Neuronal stem cell (in vitro differentiated cells): ENCODE results near the gene RAE1.
"Not testable (repeated sequence)": the region's sequence is repeated elsewhere in the genome, so short reads cannot be mapped to it uniquely, and the experiment has no call there.

Source experiments
- DNase-seq: peaks from one replicate; pipeline ENCODE4 v3.0.0-alpha.2; 2013; ENCODE audit warnings: low spot score
- H2AFZ ChIP-seq: one replicate; pipeline ENCODE4 v1.6.1; 2013; ENCODE audit warnings: mild to moderate bottlenecking, low read length, inconsistent platforms
- H2AK5ac ChIP-seq: 2 replicates; pipeline ENCODE4 v1.6.1; 2013; ENCODE audit warnings: low read depth, mild to moderate bottlenecking, inconsistent platforms, low read length, moderate library complexity, mixed read lengths
- H2BK120ac ChIP-seq: 2 replicates; pipeline ENCODE4 v1.6.1; 2013; ENCODE audit warnings: low read depth, mild to moderate bottlenecking, inconsistent platforms, low read length, moderate library complexity, mixed read lengths
- H2BK12ac ChIP-seq: one replicate; pipeline ENCODE4 v1.6.1; 2013; ENCODE audit warnings: low read length, inconsistent platforms
- H2BK15ac ChIP-seq: 2 replicates; pipeline ENCODE4 v1.6.1; 2013; ENCODE audit warnings: mild to moderate bottlenecking, low read length, inconsistent platforms, mixed read lengths
- H2BK5ac ChIP-seq: one replicate; pipeline ENCODE4 v1.6.1; 2013; ENCODE audit warnings: inconsistent platforms, mild to moderate bottlenecking, low read length, moderate library complexity
- H3K14ac ChIP-seq: one replicate; pipeline ENCODE4 v1.6.1; 2013; ENCODE audit warnings: low read length, inconsistent platforms
- H3K18ac ChIP-seq: 2 replicates; pipeline ENCODE4 v1.6.1; 2013; ENCODE audit warnings: low read length, inconsistent platforms
- H3K23ac ChIP-seq: 2 replicates; pipeline ENCODE4 v1.6.1; 2013; ENCODE audit warnings: low read depth, mild to moderate bottlenecking, mixed read lengths, low read length, inconsistent platforms; ENCODE audit not compliant: poor library complexity
- H3K27ac ChIP-seq: replicated peaks from 3 replicates; pipeline ENCODE4 v1.5.1; 2013; ENCODE audit warnings: low read length, inconsistent platforms
- H3K27me3 ChIP-seq, 3 experiments: 2 replicates each; pipeline ENCODE4 v1.6.1; 2013; ENCODE audit warnings: low read length in 3 of 3, mild to moderate bottlenecking in 2 of 3, inconsistent platforms in 1 of 3, low read depth in 1 of 3, mixed read lengths in 1 of 3, moderate library complexity in 1 of 3; ENCODE audit not compliant: control insufficient read depth in 3 of 3, insufficient read depth in 3 of 3
- H3K36me3 ChIP-seq, 2 donors: replicated peaks in 1 of 2; 2 replicates each; pipeline ENCODE4 v1.6.1; 2013; ENCODE audit warnings: low read length in 2 of 2; ENCODE audit not compliant: control insufficient read depth in 2 of 2, insufficient read depth in 2 of 2
- H3K4ac ChIP-seq: 2 replicates; pipeline ENCODE4 v1.6.1; 2013; ENCODE audit warnings: inconsistent platforms, mild to moderate bottlenecking, low read length, moderate library complexity
- H3K4me1 ChIP-seq, 2 donors: 1 replicate in 1 of 2; 2 replicates in 1 of 2; pipeline ENCODE4 v1.6.1; 2013; ENCODE audit warnings: low read length in 2 of 2, low read depth in 1 of 2; ENCODE audit not compliant: control insufficient read depth in 2 of 2, insufficient read depth in 1 of 2
- H3K4me2 ChIP-seq: one replicate; pipeline ENCODE4 v1.6.1; 2013; ENCODE audit warnings: mild to moderate bottlenecking, low read length, inconsistent platforms; ENCODE audit not compliant: insufficient read depth, poor library complexity, severe bottlenecking
- H3K4me3 ChIP-seq, 2 donors: 2 replicates each; pipeline ENCODE4 v1.5.1; 2013; ENCODE audit warnings: low read length in 2 of 2, mild to moderate bottlenecking in 2 of 2, inconsistent platforms in 1 of 2, moderate library complexity in 1 of 2
- H3K79me1 ChIP-seq: one replicate; pipeline ENCODE4 v1.6.1; 2013; ENCODE audit warnings: low read depth, mild to moderate bottlenecking, inconsistent platforms, low read length, moderate library complexity
- H3K9ac ChIP-seq: one replicate; pipeline ENCODE4 v1.6.1; 2013; ENCODE audit warnings: mild to moderate bottlenecking, low read depth, low read length, inconsistent platforms; ENCODE audit not compliant: poor library complexity
- H3K9me3 ChIP-seq, 2 donors: replicated peaks in 1 of 2; 2 replicates each; pipeline versions ENCODE3 to v1.6.1; 2013; ENCODE audit warnings: low read length in 2 of 2, mild to moderate bottlenecking in 2 of 2, inconsistent platforms in 1 of 2, low read depth in 1 of 2, mixed read lengths in 1 of 2, moderate library complexity in 1 of 2; ENCODE audit not compliant: control insufficient read depth in 2 of 2, insufficient read depth in 1 of 2
- H4K8ac ChIP-seq: one replicate; pipeline ENCODE4 v1.6.1; 2013; ENCODE audit warnings: low read depth, mild to moderate bottlenecking, inconsistent platforms, low read length, moderate library complexity
- H4K91ac ChIP-seq: one replicate; pipeline ENCODE4 v1.6.1; 2013; ENCODE audit warnings: low read length, low read depth, mild to moderate bottlenecking, inconsistent platforms; ENCODE audit not compliant: poor library complexity
- WGBS, 2 donors: extraction: QIAGEN DNeasy Blood & Tissue Kit; methylation state at CpG; one replicate each; pipeline ENCODE4 v1.1.7; 2013; ENCODE audit warnings: missing lambda C conversion rate in 2 of 2, mixed read lengths in 1 of 2; ENCODE audit not compliant: insufficient read length in 2 of 2, insufficient replicate concordance in 1 of 2; ENCODE audit errors: extremely low coverage in 2 of 2; 5-methylcytosine and 5-hydroxymethylcytosine counted together

The RAE1 gene

GRCh38 chr20:57417830-57418780 lies 67.0 kb downstream of the RAE1 start:
- no peak overlapping the region for H2BK12ac ChIP-seq
- H2BK5ac ChIP-seq = no peak overlapping the region
- H3K36me3 ChIP-seq = no peaks in the 10 kb centered on the region
- H2AK5ac ChIP-seq = peak overlapping the region; percentile 87
- no peak overlapping the region for H3K9ac ChIP-seq
- no peak overlapping the region for H2BK120ac ChIP-seq
- H3K23ac ChIP-seq = no peak overlapping the region
- no peak overlapping the region for H2BK15ac ChIP-seq
- H3K4me3 ChIP-seq = no peak overlapping the region
- no peak overlapping the region for H2AFZ ChIP-seq
- peak overlapping the region; percentile 77 for H3K18ac ChIP-seq
- DNase-seq = no peak
- no peak overlapping the region for H3K4ac ChIP-seq
- no peaks in the 10 kb centered on the region for H3K9me3 ChIP-seq
- no peaks in the 10 kb centered on the region for H3K79me1 ChIP-seq
- no peak overlapping the region for H4K8ac ChIP-seq
- H3K27ac ChIP-seq = no peak overlapping the region
- peaks cover 0 to 26% (median 0%) of the 10 kb centered on the region in 3 experiments for H3K27me3 ChIP-seq
- H3K4me1 ChIP-seq = no peaks in the 10 kb centered on the region
- H3K4me2 ChIP-seq = no peak overlapping the region
- WGBS, 2 donors = no CpG with 5 or more reads among the region's 17 CpGs
- H4K91ac ChIP-seq = no peak overlapping the region
- no peak overlapping the region for H3K14ac ChIP-seq

DNA sequence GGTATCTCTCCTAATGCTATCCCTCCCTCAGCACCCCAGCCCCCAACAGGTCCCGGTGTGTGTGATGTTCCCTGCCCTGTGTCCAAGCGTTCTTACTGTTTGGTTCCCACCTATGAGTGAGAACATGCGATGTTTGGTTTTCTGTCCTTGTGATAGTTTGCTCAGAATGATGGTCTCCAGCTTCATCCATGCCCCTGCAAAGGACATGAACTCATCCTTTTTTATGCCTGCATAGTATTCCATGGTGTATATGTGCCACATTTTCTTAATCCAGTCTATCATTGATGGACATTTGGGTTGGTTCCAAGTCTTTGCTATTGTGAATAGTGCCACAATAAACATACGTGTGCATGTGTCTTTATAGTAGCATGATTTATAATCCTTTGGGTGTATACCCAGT lies 68.4 kb downstream of the RAE1 start:
- not testable (repeated sequence) for H3K79me1 ChIP-seq, H2BK120ac ChIP-seq, H2BK5ac ChIP-seq, H3K9ac ChIP-seq, H3K4ac ChIP-seq, H2BK12ac ChIP-seq, H3K4me1 ChIP-seq, H2AFZ ChIP-seq, H2AK5ac ChIP-seq, H3K4me2 ChIP-seq, H3K9me3 ChIP-seq, H3K18ac ChIP-seq, H4K91ac ChIP-seq, DNase-seq, H3K27ac ChIP-seq, H3K23ac ChIP-seq, H3K36me3 ChIP-seq, H2BK15ac ChIP-seq, H4K8ac ChIP-seq, H3K4me3 ChIP-seq, H3K14ac ChIP-seq
- peaks cover 0 to 26% (median 0%) of the 10 kb centered on the region in 3 experiments for H3K27me3 ChIP-seq
- no CpG with 5 or more reads among the region's 4 CpGs for WGBS, 2 donors

DNA sequence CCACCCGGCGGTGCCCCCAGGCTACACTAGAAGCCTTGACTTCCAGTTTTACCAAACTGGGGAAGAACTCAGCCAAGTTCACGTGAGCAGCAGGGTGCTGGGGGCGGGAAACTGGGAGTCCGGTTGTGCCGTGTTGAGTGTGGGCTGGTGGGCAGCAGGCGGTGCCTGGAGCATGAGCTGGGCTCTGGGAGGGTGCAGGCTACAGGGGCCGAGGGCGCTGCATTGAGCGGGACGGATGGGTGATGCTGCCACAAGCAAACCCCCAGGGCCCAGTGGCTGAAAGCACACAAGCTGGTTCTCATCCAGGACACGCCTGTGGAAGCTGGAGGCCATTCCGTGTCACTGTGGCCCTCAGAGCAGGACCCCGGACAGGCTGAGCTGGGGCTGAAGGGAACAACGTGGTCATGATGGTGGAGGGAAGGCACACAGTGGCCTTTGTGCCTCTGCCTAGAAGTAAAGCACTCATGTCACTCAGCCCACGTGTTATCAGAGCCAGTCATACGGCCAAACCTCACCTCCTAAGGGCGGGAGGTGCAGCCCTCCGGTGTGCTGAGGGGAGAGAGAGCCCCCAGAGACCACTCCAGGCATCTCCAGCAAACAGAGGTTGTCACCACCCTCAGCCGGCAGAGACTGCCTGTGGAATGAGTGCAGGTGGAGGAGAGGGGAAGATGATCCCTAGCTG lies 69.7 kb downstream of the RAE1 start:
- H3K79me1 ChIP-seq = no peaks in the 10 kb centered on the region
- peaks cover 0 to 31% (median 0%) of the 10 kb centered on the region in 3 experiments for H3K27me3 ChIP-seq
- peak overlapping the region; percentile 75 for H3K23ac ChIP-seq
- peak overlapping the region; percentile 83 for H2BK15ac ChIP-seq
- peaks cover 0 to 2% of the 10 kb centered on the region in 2 donors for H3K9me3 ChIP-seq
- peak overlapping the region; percentile 45 for H2AFZ ChIP-seq
- H3K27ac ChIP-seq = no peak overlapping the region
- H3K14ac ChIP-seq = no peak overlapping the region
- no CpG with 5 or more reads among the region's 20 CpGs for WGBS, 2 donors
- H2AK5ac ChIP-seq = peak overlapping the region; percentile 76
- H3K4me2 ChIP-seq = no peak overlapping the region
- no peaks in the 10 kb centered on the region for H3K36me3 ChIP-seq
- H2BK12ac ChIP-seq = peak overlapping the region; percentile 91
- H2BK5ac ChIP-seq = peak overlapping the region; percentile 25
- no peak overlapping the region for H4K91ac ChIP-seq
- H3K4me3 ChIP-seq = no peak overlapping the region
- H3K4ac ChIP-seq = peak overlapping the region; percentile 31
- peak overlapping the region; percentile 13 for H2BK120ac ChIP-seq
- H4K8ac ChIP-seq = no peak overlapping the region
- peak overlapping the region; percentile 74 for H3K18ac ChIP-seq
- H3K9ac ChIP-seq = peak overlapping the region; percentile 74
- peaks cover 5 to 6% of the 10 kb centered on the region in 2 donors for H3K4me1 ChIP-seq
- DNase-seq = no peak
